Naive B cell (primary cell): ENCODE results near the gene SSR2. TPM values are rescaled to one million over a fixed set of nuclear protein-coding genes. Genes with fewer than 3 reads are reported as not detected.

Source experiments
- ATAC-seq, 2 donors: fragments of 150-1000 bp; cut with Tn5 transposase; 2 replicates each; pipeline ENCODE4 v1.10.0; 2021; ENCODE audit warnings: low read depth in 2 of 2, mild to moderate bottlenecking in 2 of 2, moderate library complexity in 2 of 2
- DNase-seq: peaks from one replicate; pipeline ENCODE4 v3.0.0; 2022
- H3K27ac Mint-ChIP-seq, 6 donors: one replicate each; pipeline ENCODE4 v1.8.0; 2020 to 2022; ENCODE audit warnings: mild to moderate bottlenecking in 6 of 6, mixed read lengths in 6 of 6, moderate library complexity in 5 of 6, inconsistent platforms in 2 of 6
- H3K27me3 Mint-ChIP-seq, 3 donors: one replicate each; pipeline ENCODE4 v1.8.0; 2021 to 2022; ENCODE audit warnings: mixed read lengths in 3 of 3, mild to moderate bottlenecking in 1 of 3
- H3K36me3 Mint-ChIP-seq, 2 donors: one replicate each; pipeline ENCODE4 v1.8.0; 2020 to 2022; ENCODE audit warnings: mixed read lengths in 2 of 2, inconsistent platforms in 1 of 2, mild to moderate bottlenecking in 1 of 2
- H3K4me1 Mint-ChIP-seq, 3 donors: one replicate each; pipeline ENCODE4 v1.8.0; 2020 to 2022; ENCODE audit warnings: mixed read lengths in 3 of 3, inconsistent platforms in 1 of 3, mild to moderate bottlenecking in 1 of 3, moderate library complexity in 1 of 3
- H3K4me3 Mint-ChIP-seq, 8 donors: one replicate each; pipeline ENCODE4 v1.8.0; 2020 to 2022; ENCODE audit warnings: mild to moderate bottlenecking in 8 of 8, mixed read lengths in 8 of 8, moderate library complexity in 8 of 8, inconsistent platforms in 2 of 8
- H3K9me3 Mint-ChIP-seq, 7 donors: one replicate each; pipeline ENCODE4 v1.8.0; 2020 to 2022; ENCODE audit warnings: mixed read lengths in 7 of 7, mild to moderate bottlenecking in 5 of 7, inconsistent platforms in 2 of 7, moderate library complexity in 1 of 7
- polyA plus RNA-seq, 6 donors: library from polyadenylated mRNA; unstranded; fragments of 300-500 nt; fragmentation: Illumina TruSeq; gene quantifications; one replicate each; pipeline ENCODE4 v1.2.3, GENCODE V29; 2021; ENCODE audit warnings: low read depth in 6 of 6

SSR2 gene
- polyA plus RNA-seq, 6 donors from 2014 or later = 243 to 278 (median 256) TPM

- no peak for ATAC-seq
- Mint-ChIP-seq H3K4me3 (peak overlapping the region in 1 of 8 donors; percentile 49), H3K27ac (no peak overlapping the region), H3K36me3 (no peaks in the 10 kb centered on the region), H3K4me1 (peaks cover 10 to 17% (median 12%) of the 10 kb centered on the region in 3 donors), H3K9me3 (no peaks in the 10 kb centered on the region), H3K27me3 (peaks cover 7 to 10% (median 9%) of the 10 kb centered on the region in 3 donors)
- no peak for DNase-seq
These were observed 4.0 kb upstream of the SSR2 start for GRCh38 chr1:156024801-156025200.

GRCh38 chr1:156021954-156022353, 1.2 kb upstream of the SSR2 start:
- peaks cover 5 to 7% of the 10 kb centered on the region in 2 donors for H3K36me3 Mint-ChIP-seq
- peaks cover 20 to 27% (median 27%) of the 10 kb centered on the region in 3 donors for H3K4me1 Mint-ChIP-seq
- peak overlapping the region in 1 of 6 donors; percentile 9 for H3K27ac Mint-ChIP-seq
- ATAC-seq (no peak), DNase-seq (no peak)
- H3K9me3 Mint-ChIP-seq = no peaks in the 10 kb centered on the region
- peaks cover 7 to 10% (median 9%) of the 10 kb centered on the region in 3 donors for H3K27me3 Mint-ChIP-seq
- peak overlapping the region in 4 of 8 donors; percentile 20 to 68 (median 60) for H3K4me3 Mint-ChIP-seq

- H3K36me3 Mint-ChIP-seq = peaks cover 5 to 7% of the 10 kb centered on the region in 2 donors
- no peaks in the 10 kb centered on the region for H3K9me3 Mint-ChIP-seq
- H3K4me3 Mint-ChIP-seq = peak overlapping the region; percentile 89 to 99 (median 97)
- peaks cover 20 to 27% (median 26%) of the 10 kb centered on the region in 3 donors for H3K4me1 Mint-ChIP-seq
- DNase-seq = no peak
- peak overlapping the region in 5 of 6 donors; percentile 88 to 97 (median 91) for H3K27ac Mint-ChIP-seq
- ATAC-seq = no peak
- peaks cover 7 to 10% (median 9%) of the 10 kb centered on the region in 3 donors for H3K27me3 Mint-ChIP-seq
These were observed 310 bp upstream of the SSR2 start for GRCh38 chr1:156021093-156021428.

- ATAC-seq = no peak
- H3K4me3 Mint-ChIP-seq = peak overlapping the region; percentile 89 to 99 (median 97)
- H3K9me3 Mint-ChIP-seq = no peaks in the 10 kb centered on the region
- H3K27me3 Mint-ChIP-seq = peaks cover 1% of the 10 kb centered on the region in 3 donors
- peak overlapping the region in 5 of 6 donors; percentile 41 to 95 (median 90) for H3K27ac Mint-ChIP-seq
- no peak for DNase-seq
- peaks cover 16 to 27% (median 23%) of the 10 kb centered on the region in 3 donors for H3K4me1 Mint-ChIP-seq
- peaks cover 5 to 7% of the 10 kb centered on the region in 2 donors for H3K36me3 Mint-ChIP-seq
These were observed 832 bp downstream of the SSR2 start for GRCh38 chr1:156019946-156020292.

GRCh38 chr1:156014829-156015228, 5.9 kb downstream of the SSR2 start:
- no peaks in the 10 kb centered on the region for H3K9me3 Mint-ChIP-seq
- no peak for ATAC-seq
- peaks cover 20 to 29% of the 10 kb centered on the region in 2 donors for H3K36me3 Mint-ChIP-seq
- H3K4me1 Mint-ChIP-seq = peaks cover 19 to 25% (median 24%) of the 10 kb centered on the region in 3 donors
- H3K27ac Mint-ChIP-seq = peak overlapping the region in 1 of 6 donors; percentile 29
- peak overlapping the region in 1 of 8 donors; percentile 75 for H3K4me3 Mint-ChIP-seq
- H3K27me3 Mint-ChIP-seq = no peaks in the 10 kb centered on the region
- DNase-seq = no peak

GRCh38 chr1:156012051-156012817, 8.5 kb downstream of the SSR2 start:
- ATAC-seq = peak; percentile 67 to 88
- H3K4me1 Mint-ChIP-seq = peaks cover 5 to 15% (median 14%) of the 10 kb centered on the region in 3 donors
- H3K27ac Mint-ChIP-seq = peak overlapping the region in 1 of 6 donors; percentile 12
- H3K9me3 Mint-ChIP-seq = no peaks in the 10 kb centered on the region
- H3K36me3 Mint-ChIP-seq = peaks cover 22 to 27% of the 10 kb centered on the region in 2 donors
- H3K27me3 Mint-ChIP-seq = no peaks in the 10 kb centered on the region
- H3K4me3 Mint-ChIP-seq = no peak overlapping the region
- DNase-seq = no peak

GRCh38 chr1:156009404-156009803, 11.3 kb downstream of the SSR2 start:
- H3K27ac Mint-ChIP-seq = peak overlapping the region in 1 of 6 donors; percentile 22
- no peak for ATAC-seq
- H3K4me1 Mint-ChIP-seq = peaks cover 9 to 15% (median 14%) of the 10 kb centered on the region in 3 donors
- no peak overlapping the region for H3K4me3 Mint-ChIP-seq
- H3K36me3 Mint-ChIP-seq = peaks cover 27 to 28% of the 10 kb centered on the region in 2 donors
- H3K27me3 Mint-ChIP-seq = no peaks in the 10 kb centered on the region
- DNase-seq = no peak
- no peaks in the 10 kb centered on the region for H3K9me3 Mint-ChIP-seq

GRCh38 chr1:156006666-156007376, 13.9 kb downstream of the SSR2 start:
- DNase-seq (no peak), ATAC-seq (no peak)
- Mint-ChIP-seq H3K4me3 (no peak overlapping the region), H3K36me3 (peaks cover 19 to 26% of the 10 kb centered on the region in 2 donors), H3K27ac (peak overlapping the region in 3 of 6 donors; percentile 15 to 78 (median 74)), H3K27me3 (no peaks in the 10 kb centered on the region), H3K4me1 (peaks cover 0 to 9% (median 8%) of the 10 kb centered on the region in 3 donors), H3K9me3 (no peaks in the 10 kb centered on the region)

GRCh38 chr1:156004843-156005584, 15.7 kb downstream of the SSR2 start:
- DNase-seq = no peak
- no peak for ATAC-seq
- no peak overlapping the region for H3K4me3 Mint-ChIP-seq

GRCh38 chr1:156003923-156004188, 16.9 kb downstream of the SSR2 start:
- H3K4me3 Mint-ChIP-seq = no peak overlapping the region
- H3K4me1 Mint-ChIP-seq = peaks cover 0 to 4% (median 0%) of the 10 kb centered on the region in 3 donors
- no peaks in the 10 kb centered on the region for H3K27me3 Mint-ChIP-seq
- H3K9me3 Mint-ChIP-seq = no peaks in the 10 kb centered on the region
- DNase-seq (no peak), ATAC-seq (no peak)
- H3K27ac Mint-ChIP-seq = no peak overlapping the region
- H3K36me3 Mint-ChIP-seq = peaks cover 5 to 6% of the 10 kb centered on the region in 2 donors

More at GRCh38 chr1:156004843-156005584, 15.7 kb downstream of the SSR2 start:
- Mint-ChIP-seq H3K4me1 (peaks cover 0 to 4% (median 0%) of the 10 kb centered on the region in 3 donors), H3K27ac (no peak overlapping the region), H3K36me3 (peaks cover 6 to 12% of the 10 kb centered on the region in 2 donors), H3K27me3 (no peaks in the 10 kb centered on the region), H3K9me3 (no peaks in the 10 kb centered on the region)

GRCh38 chr1:156002188-156002911, 18.4 kb downstream of the SSR2 start:
- Mint-ChIP-seq H3K27me3 (no peaks in the 10 kb centered on the region), H3K4me3 (no peak overlapping the region), H3K36me3 (peaks cover 0 to 6% of the 10 kb centered on the region in 2 donors), H3K4me1 (peaks cover 0 to 4% (median 0%) of the 10 kb centered on the region in 3 donors), H3K27ac (no peak overlapping the region), H3K9me3 (no peaks in the 10 kb centered on the region)
- DNase-seq (no peak), ATAC-seq (no peak)

- DNase-seq (no peak), ATAC-seq (no peak)
- Mint-ChIP-seq H3K4me3 (no peak overlapping the region), H3K36me3 (peaks cover 0 to 3% of the 10 kb centered on the region in 2 donors), H3K4me1 (peaks cover 0 to 2% (median 0%) of the 10 kb centered on the region in 3 donors), H3K27ac (peak overlapping the region in 1 of 6 donors; percentile 83), H3K27me3 (no peaks in the 10 kb centered on the region), H3K9me3 (no peaks in the 10 kb centered on the region)
These were observed 19.0 kb downstream of the SSR2 start for GRCh38 chr1:156001662-156002171.
